ENCODE measurements around the gene NPIPB8.
"Not testable (repeated sequence)": the region's sequence is repeated elsewhere in the genome, so short reads cannot be mapped to it uniquely, and the experiment has no call there.

The NPIPB8 gene

DNA sequence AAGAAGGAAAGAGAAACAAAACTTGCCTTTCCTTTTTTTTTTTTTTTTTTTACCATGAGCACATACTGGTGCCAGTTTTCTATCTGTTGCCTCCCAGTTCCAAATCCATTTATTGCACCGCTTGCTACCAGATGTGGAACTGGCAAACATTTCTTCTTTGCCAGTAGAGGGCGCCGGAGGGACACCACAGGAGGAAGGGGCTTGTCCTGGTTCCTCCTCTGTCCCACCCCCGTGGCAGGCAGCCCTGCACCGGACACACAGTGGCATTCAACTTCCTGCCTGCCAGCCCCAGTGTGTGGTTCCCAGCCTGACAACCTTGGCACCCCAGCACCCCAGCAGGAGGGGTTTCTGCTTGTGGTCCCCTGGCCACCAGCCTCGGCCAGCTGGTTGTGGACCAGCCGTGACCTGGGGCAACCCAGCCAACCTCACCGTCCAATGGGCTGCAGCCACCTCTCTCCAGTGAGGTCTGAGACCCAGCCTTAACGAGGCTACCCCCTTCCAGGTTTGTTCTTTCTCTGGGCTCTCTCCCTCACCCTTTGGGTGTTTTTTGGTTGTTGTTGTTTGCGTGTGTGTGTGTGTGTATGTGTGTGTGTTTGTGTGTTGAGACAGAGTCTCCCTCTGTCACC lies 50.6 kb downstream of the NPIPB8 start:
- H3K9ac ChIP-seq (ENCODE audit: low read length), result not testable (repeated sequence)

DNA sequence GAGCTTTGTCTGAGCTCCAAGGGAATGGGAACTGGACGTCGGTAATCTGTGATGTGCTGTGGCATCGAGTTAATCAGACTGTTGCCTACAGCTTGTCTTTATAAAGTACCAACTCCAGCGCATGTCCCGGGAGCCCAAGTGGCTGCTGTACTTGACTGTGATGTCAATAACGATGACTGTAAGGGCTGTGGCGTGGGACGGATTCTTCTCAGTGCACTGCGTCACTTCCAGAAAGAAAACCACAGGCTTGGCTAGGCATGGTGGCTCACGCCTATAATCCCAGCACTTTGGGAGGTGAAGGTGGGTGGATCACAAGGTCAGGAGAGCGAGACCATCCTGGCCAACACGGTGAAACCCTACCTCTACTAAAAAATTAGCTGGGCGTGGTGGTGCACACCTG lies 51.6 kb downstream of the NPIPB8 start:
- not testable (repeated sequence) for H3K4me1 ChIP-seq (ENCODE audit: control insufficient read depth, low read depth, low read length); H3K27me3 ChIP-seq (ENCODE audit: control insufficient read depth, insufficient read depth, low read length); H3K9me3 ChIP-seq (ENCODE audit: control insufficient read depth, low read depth, low read length); H3K36me3 ChIP-seq (ENCODE audit: control insufficient read depth, low read depth, low read length); H3K4me3 ChIP-seq (ENCODE audit: low read length); H3K27ac ChIP-seq (ENCODE audit: low read length); H3K9ac ChIP-seq (ENCODE audit: low read length)

More for the DNA sequence above, 50.6 kb downstream of the NPIPB8 start:
- H3K27me3 ChIP-seq (ENCODE audit: control insufficient read depth, insufficient read depth, low read length); H3K4me3 ChIP-seq (ENCODE audit: low read length); H3K4me1 ChIP-seq (ENCODE audit: control insufficient read depth, low read depth, low read length); H3K27ac ChIP-seq (ENCODE audit: low read length); H3K36me3 ChIP-seq (ENCODE audit: control insufficient read depth, low read depth, low read length); H3K9me3 ChIP-seq (ENCODE audit: control insufficient read depth, low read depth, low read length): not testable (repeated sequence)

DNA sequence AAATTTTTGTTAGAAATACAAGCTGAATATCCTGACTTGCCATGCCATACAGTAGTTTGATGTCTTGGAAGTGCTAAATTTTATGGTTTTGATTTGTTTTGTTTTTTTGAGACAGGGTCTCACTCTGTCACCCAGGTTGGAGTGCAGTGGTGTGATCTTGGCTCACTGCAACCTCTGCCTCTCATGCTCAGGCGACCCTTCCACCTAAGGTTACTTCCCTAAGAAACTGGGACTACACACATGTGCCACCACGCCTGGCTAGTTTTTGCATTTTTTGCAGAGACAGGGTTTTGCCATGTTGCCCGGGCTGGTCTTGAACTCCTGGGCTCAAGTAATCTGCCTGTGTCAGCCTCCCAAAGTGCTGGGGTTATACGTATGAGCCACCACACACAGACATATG lies 53.9 kb downstream of the NPIPB8 start:
- H3K4me3 ChIP-seq (ENCODE audit: low read length); H3K9ac ChIP-seq (ENCODE audit: low read length); H3K4me1 ChIP-seq (ENCODE audit: control insufficient read depth, low read depth, low read length); H3K9me3 ChIP-seq (ENCODE audit: control insufficient read depth, low read depth, low read length); H3K27ac ChIP-seq (ENCODE audit: low read length); H3K36me3 ChIP-seq (ENCODE audit: control insufficient read depth, low read depth, low read length); H3K27me3 ChIP-seq (ENCODE audit: control insufficient read depth, insufficient read depth, low read length): not testable (repeated sequence)

DNA sequence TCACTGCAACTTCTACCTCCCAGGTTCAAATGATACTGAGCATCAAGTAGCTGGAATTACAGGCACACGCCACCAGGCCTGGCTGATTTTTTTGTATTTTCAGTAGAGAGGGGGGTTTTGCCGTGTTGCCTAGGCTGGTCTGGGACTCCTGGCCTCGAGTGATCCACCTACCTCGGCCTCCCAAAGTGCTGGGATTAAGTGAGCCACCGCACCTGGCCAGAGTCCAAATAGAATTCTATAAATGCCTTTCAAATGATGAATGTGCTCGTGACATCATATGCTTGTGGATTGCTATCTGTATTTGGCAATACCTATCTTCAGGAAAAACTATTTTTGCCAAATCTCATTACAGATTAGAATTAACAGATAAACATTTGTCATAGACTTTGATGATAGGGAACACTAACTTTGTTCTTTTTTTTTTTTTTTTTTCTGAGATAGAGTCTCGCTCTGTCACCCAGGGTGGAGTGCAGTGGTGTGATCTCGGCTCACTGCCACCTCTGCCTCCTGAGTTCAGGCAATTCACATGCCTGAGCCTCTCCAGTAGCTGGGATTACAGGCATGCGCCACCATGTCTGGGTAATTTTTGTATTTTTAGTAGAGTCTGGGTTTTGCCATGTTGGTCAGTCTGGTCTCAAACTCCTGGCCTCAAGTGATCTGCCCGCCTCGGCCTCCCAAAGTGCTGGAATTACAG lies 55.5 kb downstream of the NPIPB8 start:
- not testable (repeated sequence) for H3K27me3 ChIP-seq (ENCODE audit: control insufficient read depth, insufficient read depth, low read length); H3K27ac ChIP-seq (ENCODE audit: low read length); H3K36me3 ChIP-seq (ENCODE audit: control insufficient read depth, low read depth, low read length); H3K4me1 ChIP-seq (ENCODE audit: control insufficient read depth, low read depth, low read length); H3K9me3 ChIP-seq (ENCODE audit: control insufficient read depth, low read depth, low read length); H3K9ac ChIP-seq (ENCODE audit: low read length); H3K4me3 ChIP-seq (ENCODE audit: low read length)

DNA sequence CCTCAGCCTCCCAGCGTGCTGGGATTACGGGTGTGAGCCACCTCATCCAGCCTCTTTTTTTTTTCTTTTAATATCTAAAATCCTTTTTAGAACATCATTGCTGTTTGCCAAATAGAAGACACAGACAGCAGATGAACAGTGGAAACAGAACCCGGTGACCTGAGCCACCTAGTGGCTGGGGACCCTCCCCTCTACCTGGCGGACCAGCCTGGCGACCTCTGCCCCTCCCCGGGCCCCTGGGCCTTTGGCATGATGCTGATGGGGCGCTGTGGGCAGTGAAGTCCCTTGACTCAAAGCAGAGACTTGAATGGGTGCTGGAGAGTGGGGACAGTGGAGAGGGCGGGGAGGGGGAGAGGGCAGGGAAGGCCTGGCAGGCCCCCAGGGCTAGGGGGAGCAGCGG lies 61.9 kb downstream of the NPIPB8 start:
- H3K9ac ChIP-seq (ENCODE audit: low read length); H3K36me3 ChIP-seq (ENCODE audit: control insufficient read depth, low read depth, low read length); H3K9me3 ChIP-seq (ENCODE audit: control insufficient read depth, low read depth, low read length); H3K27ac ChIP-seq (ENCODE audit: low read length); H3K27me3 ChIP-seq (ENCODE audit: control insufficient read depth, insufficient read depth, low read length); H3K4me3 ChIP-seq (ENCODE audit: low read length); H3K4me1 ChIP-seq (ENCODE audit: control insufficient read depth, low read depth, low read length): not testable (repeated sequence)

DNA sequence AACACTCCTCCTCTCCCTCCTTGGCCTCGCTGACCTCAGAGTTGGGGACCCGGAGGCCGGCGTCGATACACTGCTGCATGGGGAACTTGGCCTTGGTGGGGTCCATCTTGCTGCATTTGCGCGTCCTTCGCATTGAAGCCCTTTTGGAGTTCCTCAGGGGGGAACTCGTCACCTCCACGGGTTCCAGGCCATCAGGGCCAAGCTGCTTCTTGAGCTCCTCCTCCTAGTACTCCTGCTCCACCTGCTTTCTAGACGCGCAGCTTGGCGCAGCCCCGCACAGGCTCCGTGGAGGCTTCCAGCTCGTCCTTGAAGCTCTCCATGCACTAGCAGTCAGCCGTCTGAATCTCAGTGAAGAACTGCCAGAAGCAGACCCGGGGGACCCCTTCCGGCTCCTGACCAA lies 62.5 kb downstream of the NPIPB8 start:
- H3K9ac ChIP-seq (ENCODE audit: low read length); H3K27ac ChIP-seq (ENCODE audit: low read length); H3K4me1 ChIP-seq (ENCODE audit: control insufficient read depth, low read depth, low read length); H3K9me3 ChIP-seq (ENCODE audit: control insufficient read depth, low read depth, low read length); H3K4me3 ChIP-seq (ENCODE audit: low read length); H3K36me3 ChIP-seq (ENCODE audit: control insufficient read depth, low read depth, low read length); H3K27me3 ChIP-seq (ENCODE audit: control insufficient read depth, insufficient read depth, low read length): not testable (repeated sequence)

DNA sequence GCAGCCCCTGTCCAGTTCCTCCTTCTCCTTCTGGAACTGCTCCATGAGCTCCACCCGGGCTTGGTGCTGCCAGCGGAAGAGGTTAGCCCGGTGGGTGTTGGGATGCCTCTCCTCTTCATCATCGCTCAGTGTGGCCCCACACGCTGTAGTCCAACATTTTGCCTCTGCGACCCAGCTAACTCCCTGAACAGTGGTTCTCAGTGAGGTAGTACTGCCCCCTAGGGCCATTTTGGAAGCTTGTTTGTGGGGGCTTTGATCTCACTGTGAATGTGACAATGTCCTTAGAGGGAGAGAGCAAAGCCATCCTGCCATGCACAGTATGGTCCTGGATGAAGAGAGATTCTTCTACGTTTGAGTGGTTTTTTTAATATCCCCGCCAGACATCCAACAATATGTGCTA lies 63.5 kb downstream of the NPIPB8 start:
- H3K36me3 ChIP-seq (ENCODE audit: control insufficient read depth, low read depth, low read length); H3K27me3 ChIP-seq (ENCODE audit: control insufficient read depth, insufficient read depth, low read length); H3K4me1 ChIP-seq (ENCODE audit: control insufficient read depth, low read depth, low read length); H3K9ac ChIP-seq (ENCODE audit: low read length); H3K27ac ChIP-seq (ENCODE audit: low read length); H3K9me3 ChIP-seq (ENCODE audit: control insufficient read depth, low read depth, low read length); H3K4me3 ChIP-seq (ENCODE audit: low read length): not testable (repeated sequence)

DNA sequence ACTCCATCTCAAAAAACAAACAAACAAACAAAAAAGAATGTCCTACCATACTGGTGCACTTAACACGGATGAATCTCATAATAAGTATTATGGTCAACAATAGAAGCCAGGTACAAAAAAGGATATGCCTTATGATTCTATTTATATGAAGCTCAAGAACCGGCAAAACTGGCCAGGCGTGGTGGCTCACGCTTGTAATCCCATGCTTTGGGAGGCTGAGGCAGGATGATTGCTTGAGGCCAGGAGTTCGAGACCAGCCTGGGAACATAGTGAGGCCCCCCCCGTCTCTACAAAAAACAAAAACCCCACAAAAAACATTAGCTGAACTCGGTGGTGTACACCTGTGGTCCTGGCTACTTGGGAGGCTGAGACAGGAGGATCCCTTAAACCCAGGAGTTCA lies 66.4 kb downstream of the NPIPB8 start:
- H3K4me1 ChIP-seq (ENCODE audit: control insufficient read depth, low read depth, low read length); H3K9ac ChIP-seq (ENCODE audit: low read length); H3K9me3 ChIP-seq (ENCODE audit: control insufficient read depth, low read depth, low read length); H3K27ac ChIP-seq (ENCODE audit: low read length); H3K27me3 ChIP-seq (ENCODE audit: control insufficient read depth, insufficient read depth, low read length); H3K36me3 ChIP-seq (ENCODE audit: control insufficient read depth, low read depth, low read length); H3K4me3 ChIP-seq (ENCODE audit: low read length): not testable (repeated sequence)

All from iPS-18a (cell line).